ENCODE results near the gene SDHA.
"Not testable (repeated sequence)": the region's sequence is repeated elsewhere in the genome, so short reads cannot be mapped to it uniquely, and the experiment has no call there.

Gene SDHA

DNA sequence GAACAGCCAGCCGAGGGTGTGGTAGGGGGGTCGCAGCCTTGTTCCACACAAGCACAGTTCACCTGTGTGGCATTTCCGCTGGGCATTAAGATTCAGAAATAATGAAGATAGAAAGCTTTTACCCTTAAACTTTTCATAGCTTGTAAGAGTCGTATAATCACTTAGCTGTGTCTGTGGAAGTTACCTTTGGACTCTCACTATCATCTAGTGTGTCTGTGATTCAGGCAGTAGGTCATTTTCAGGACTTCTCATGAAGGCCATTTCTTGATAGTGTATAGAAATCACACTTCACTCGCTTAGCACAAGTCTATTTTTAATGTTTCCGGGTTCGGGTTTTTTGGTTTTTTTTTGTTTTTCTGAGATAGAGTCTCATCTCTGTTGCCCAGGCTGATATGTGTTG lies 37.0 kb downstream of the SDHA start:
- DNase-seq (ENCODE audit: low spot score): not testable (repeated sequence)

DNA sequence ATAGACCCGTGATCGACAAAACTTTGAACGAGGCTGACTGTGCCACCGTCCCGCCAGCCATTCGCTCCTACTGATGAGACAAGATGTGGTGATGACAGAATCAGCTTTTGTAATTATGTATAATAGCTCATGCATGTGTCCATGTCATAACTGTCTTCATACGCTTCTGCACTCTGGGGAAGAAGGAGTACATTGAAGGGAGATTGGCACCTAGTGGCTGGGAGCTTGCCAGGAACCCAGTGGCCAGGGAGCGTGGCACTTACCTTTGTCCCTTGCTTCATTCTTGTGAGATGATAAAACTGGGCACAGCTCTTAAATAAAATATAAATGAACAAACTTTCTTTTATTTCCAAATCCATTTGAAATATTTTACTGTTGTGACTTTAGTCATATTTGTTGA lies 38.2 kb downstream of the SDHA start:
- not testable (repeated sequence) for DNase-seq (ENCODE audit: low spot score)

DNA sequence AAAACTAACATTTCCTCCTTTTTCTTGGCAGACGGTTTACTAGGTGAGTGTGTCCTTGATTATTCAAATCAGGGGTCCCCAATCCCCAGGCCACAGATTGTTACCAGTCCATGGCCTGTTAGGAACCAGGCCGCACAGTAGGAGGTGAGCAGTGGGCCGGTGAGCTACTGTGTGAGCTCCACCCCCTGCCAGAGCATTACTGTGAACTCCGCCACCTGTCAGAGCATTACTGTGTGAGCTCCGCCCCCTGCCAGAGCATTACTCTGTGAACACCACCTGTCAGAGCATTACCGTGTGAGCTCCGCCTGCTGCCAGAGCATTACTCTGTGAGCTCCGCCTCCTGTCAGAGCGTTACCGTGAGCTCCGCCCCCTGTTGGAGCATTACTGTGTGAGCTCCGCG lies 39.0 kb downstream of the SDHA start:
- no peak for DNase-seq (ENCODE audit: low spot score)

DNA sequence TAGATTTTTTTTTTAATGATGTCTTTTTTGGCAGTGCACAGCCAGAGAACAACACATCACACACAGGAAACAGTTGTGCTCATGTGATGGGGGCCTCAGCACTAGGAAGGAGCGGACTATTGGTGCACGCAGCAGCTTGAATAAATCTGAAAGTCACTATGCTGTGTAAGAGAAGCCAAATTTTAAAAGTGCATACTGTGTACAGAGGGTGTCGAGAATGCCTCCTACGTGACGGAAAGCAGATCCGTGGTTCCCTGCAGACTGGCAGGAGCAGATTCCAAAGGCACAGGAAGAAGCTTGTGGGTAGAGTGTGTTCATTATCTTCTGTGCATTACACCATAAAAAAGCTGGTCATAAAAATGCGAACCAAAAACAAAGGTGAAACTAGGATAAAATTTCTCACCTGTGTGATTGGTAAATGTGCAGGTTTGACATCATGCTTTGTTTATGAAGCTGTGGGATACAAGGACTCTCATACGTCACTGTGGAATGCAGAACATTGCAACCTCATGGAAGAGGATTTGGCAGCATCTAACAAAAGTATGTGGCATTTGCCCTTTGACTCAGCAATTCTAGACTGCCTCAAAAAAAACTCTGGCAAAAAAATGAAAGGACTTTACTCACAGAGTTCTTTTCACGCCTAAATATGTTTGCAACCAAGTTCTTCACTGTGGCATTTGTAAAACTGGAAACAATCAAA lies 45.3 kb downstream of the SDHA start:
- DNase-seq (ENCODE audit: low spot score): not testable (repeated sequence)

DNA sequence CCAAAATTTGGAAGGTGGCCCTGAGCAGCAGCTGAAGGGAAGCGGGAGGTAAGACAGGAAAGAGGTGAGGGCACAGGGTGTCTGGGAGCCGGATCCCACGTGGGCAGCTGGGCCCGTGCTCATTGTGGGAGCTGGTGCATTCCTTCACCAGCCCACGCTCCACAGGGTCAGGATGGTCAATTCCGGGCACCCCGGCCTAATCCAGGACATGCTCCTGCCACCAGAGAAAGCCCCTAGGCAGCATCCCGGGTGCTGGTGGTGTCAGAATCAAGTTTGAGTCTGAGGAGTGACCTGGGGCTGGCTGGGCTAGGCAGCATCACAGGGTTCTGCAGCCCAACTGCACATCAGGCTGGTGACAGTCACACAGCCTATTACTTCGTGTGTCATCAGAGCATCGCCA lies 46.2 kb downstream of the SDHA start:
- no peak for DNase-seq (ENCODE audit: low spot score)

DNA sequence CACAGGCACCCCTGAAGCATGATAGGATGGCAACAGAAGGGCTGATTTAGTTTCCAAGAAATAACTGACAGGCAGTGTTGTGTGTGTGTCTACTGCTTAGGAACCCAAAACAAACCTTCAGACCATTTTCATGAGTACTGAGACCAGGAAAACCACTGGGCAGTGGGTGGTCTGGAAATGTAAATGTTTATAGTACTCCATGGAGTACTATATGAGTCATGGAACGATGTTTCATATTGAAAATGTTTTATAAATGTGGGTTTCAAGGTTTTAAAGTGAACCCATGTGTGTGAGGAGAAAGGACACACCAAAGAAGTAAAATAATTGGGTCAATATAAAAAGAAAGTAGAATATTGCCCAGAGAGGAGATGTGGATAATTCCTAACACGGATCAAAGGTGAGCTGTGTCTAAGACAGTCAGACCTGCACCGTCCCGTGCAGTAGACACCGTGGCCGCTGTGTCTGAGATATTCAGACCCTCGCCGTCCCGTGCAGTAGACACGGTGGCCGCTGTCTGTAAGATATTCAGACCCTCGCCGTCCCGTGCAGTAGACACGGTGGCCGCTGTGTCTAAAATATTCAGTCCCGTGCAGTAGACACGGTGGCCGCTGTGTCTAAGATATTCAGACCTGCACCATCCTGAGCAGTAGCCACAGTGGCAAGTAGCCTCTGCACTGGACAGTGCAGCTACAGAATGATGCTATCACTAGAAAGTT lies 48.3 kb downstream of the SDHA start:
- not testable (repeated sequence) for DNase-seq (ENCODE audit: low spot score)

DNA sequence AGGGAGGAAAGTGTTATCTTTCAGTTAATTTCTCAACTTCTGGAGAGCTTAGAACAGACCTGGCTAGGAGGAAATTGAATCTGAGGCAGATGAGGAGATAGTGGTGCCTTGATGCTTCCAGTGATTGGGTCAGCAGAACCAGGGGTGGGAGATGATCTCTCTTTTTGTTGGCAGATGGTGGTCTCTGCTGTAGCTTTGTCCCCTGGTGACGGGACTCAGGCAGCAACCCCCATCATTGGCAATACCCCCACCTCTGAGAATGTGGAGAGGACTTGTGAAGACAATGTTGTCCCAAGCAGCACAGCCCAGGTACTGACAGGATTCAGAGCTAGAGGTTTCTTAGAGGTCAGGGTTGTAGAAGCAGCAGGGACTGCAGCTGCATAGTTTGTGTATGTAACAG lies 49.6 kb downstream of the SDHA start:
- DNase-seq (ENCODE audit: low spot score): no peak

DNA sequence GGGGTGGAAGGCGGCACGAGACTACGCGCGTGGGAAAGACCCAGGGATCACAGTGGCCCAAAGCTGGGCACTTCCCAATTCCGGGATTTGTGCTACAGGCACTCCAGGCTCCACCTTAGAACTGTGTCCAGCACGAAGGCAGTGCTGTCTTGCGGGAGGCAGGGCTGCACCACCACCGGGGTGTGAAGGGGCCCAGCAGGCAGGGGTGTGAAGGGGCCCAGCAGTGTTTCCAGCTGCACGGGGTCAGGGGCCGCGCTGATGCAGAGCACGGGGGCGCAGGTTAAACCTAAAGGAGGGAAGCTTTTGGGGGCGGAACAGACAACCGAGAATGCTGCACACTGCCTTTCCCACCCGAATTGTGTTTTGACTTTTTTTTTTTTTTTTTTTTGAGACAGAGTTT lies 52.2 kb downstream of the SDHA start:
- DNase-seq (ENCODE audit: low spot score): no peak

DNA sequence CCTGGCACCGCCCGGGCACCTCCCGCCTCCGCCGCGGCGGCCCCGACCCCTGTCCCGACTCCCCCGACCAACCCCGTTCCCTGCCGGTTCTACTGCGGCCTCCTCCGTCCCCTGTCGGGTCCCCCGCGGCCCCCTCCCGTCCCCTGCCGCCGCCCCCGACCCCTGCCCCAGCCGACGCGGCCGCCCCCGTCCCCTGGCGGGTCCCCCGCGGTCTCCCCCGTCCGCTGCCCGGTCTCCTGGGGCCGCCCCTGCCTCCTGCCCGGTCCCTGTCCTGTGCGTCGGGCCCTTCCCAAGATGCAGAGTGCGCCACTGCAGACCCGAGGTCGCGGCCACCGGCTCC lies 53.7 kb downstream of the SDHA start:
- DNase-seq (ENCODE audit: low spot score): not testable (repeated sequence)

DNA sequence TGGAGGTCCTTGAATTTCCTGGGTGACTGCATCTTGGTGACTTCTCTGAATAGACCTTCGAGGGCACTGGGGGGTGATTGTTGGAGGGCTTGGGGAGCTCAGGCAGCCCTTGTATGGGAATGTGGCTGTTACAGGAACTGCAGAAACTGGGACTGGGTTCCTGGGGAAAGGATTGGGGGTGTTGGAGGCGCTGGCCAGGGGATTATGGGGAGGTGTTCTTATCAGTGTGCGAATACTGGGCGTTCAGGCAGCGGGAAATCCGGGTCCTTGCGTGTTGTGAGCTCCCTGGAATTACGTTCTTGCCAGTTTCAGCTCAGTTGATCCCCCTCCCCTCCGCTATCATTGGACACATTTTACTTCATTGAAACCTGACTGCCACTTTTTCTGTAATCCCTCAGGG lies 55.0 kb downstream of the SDHA start:
- not testable (repeated sequence) for DNase-seq (ENCODE audit: low spot score)

DNA sequence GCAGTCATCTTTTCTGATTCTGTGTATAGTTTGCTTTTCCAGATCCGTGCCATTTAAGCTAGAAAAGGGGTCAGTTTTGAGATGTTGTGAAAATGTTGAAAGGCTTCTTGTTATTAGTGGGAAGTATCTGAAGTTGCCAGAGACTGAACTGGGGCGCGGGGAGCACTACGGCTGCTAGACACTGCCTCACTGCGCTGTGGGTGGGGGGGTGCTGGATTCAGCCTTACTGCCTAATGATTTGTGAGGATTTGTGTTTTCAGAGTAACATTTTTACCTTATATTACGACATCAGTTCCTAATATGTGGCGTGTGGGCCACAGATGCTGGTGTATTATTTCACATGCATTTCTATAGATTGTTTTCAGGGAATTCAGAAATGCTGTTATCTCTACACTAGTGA lies 55.4 kb downstream of the SDHA start:
- not testable (repeated sequence) for DNase-seq (ENCODE audit: low spot score)

DNA sequence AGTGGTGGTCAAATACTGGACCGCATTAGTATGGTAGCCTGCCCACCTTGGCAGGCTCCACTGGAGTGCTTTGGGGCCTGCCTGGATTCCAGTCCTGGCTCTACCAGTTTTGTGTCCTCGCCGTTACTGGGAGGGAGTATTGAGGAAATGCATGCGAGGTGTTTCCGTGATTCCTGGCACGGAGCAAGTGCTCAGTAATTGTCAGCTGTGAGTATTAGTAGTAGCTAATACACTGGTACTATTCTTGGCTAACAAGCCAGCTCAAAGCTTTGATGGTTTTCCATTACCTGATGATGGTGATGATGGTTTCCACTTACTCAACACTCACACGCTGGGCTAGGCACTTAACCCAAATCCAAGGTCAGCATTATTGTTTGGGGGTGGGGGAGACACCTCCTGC lies 56.2 kb downstream of the SDHA start:
- not testable (repeated sequence) for DNase-seq (ENCODE audit: low spot score)

DNA sequence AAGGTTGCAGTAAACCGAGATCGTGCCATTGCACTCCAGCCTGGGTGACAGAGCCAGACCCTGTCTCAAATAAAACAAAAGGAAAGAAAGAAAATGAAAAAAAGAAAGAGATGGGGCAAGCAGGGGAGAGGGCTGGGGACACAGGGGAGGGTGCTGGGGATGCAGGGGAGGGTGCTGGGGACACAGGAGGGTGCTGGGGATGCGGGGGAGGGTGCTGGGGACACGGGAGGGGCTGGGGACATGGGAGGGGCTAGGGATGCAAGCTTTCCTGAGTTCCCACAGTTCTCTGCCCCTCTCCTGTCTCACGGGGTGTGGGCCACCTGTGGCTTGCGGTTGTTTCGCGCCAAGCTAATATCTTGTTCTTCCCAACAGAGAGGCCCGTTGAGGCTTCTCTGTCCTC lies 60.5 kb downstream of the SDHA start:
- DNase-seq (ENCODE audit: low spot score): no peak

DNA sequence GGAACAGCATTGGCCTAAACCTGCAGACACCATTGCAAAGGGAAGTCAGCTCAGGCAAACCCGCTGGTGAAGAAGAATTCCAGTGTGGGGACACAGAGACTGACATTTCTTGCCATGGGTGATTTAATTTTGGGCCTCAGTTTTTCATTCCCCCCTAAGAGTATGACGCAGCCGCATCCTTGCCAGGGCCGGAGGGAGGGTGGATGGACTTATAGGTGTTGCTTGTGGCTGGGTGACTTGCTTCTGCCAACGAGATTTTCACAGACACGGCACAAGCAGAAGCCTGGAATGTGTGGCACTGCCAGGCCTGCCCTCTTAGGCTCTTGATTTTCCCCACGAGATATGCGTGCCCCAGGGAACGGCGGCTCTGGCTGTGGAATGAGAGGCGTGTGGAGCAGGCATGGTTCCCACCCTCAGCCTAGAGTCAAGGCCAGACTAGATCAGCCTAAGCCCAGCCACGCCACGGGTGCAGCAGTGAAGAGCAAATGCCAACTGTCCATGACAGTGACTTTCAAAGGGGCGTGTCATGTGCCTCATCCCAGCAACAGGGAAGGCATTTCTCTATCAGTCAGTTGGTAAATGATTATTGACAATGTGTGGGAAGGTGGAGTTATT lies 61.0 kb downstream of the SDHA start:
- DNase-seq (ENCODE audit: low spot score): not testable (repeated sequence)

DNA sequence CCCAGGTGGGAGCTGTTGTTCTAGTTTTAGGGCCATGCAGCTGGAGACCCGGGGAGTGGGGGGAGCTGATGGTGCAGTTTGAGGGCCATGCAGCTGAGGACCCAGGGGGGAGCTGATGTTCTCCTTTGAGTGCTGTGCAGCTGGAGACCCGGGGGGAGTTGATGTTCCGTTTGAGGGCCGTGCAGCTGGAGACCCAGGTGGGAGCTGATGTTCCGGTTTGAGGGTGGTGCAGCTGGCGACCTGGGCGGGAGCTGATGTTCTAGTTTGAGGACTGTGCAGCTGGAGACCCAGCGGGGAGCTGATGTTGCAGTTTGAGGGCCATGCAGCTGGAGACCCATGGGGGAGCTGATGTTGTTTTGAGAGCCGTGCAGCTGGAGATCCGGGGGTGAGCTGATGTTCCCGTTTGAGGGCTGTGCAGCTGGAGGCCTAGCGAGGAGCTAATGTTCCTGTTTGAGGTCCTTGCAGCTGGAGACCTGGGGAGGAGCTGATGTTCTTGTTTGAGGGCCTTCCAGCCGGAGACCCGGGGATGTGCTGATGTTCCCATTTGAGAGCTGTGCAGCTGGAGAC lies 68.0 kb downstream of the SDHA start:
- no peak for DNase-seq (ENCODE audit: low spot score)

DNA sequence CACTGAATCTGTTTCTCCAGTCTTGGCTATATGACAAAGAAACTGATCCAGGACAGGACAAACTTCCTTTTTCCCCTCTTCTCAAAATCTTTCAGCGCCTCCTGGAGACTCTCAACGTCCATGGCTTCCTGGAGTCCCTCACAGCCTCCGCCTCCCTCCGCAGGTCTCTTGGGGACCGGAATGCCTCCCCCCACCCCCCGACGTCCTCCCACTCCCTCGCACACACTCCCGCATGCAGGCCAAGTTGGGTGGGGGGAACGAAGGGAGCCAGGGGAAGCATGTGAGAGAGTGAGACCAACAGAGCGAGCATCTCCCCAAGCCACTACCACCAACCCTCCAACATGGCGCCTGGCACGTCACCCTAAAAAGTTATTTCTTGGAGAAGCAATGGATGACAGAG lies 72.1 kb downstream of the SDHA start:
- DNase-seq (ENCODE audit: low spot score): not testable (repeated sequence)

DNA sequence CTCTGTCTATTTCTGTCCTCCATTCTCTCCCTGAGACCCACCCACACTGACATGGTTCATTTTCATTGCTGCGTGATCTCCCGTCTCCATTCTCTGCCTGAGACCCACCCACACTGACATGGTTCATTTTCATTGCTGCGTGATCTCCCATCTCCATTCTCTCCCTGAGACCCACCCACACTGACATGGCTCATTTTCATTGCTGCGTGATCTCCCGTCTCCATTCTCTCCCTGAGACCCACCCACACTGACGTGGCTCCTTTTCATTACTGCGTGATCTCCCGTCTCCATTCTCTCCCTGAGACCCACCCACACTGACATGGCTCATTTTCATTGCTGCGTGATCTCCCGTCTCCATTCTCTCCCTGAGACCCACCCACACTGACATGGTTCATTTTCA lies 73.2 kb downstream of the SDHA start:
- DNase-seq (ENCODE audit: low spot score): not testable (repeated sequence)

DNA sequence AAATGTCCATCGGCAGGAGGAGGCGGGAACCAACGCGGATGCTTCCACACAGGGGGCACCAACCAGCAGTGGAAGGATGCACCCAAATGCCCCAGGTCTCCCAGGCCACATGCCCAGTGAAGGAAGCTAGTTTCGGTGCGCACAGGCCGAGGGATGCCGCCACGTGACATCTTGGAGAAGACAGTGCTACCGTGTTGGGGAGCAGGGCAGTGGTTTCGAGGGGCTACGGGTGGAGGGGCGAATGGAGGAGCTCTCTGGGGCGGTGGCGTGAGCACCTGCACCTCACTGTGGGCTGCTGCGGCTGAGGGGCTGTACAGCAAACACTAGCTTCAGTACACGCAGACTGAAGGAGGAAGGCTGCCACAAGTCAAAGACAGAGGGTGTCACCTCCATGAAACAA lies 76.7 kb downstream of the SDHA start:
- DNase-seq (ENCODE audit: low spot score): not testable (repeated sequence)

DNA sequence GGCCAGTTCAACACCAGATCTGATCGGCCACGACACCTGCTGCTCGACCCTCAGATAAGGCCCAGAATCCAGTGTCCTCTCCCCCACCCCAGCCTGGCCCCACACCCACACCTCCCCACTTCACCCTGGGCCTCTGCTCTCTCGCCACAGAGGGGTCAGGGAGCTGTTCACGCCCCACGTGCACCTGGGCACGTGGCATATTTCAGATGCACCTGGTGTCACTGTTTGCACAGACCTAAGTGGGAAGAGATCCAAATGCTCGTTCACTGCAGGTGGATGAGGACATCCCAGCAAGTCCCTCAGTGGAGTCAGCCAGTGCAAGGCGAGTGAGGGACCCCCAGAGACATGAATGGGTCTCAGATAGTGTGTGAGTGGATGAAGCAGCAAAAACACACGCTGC lies 78.1 kb downstream of the SDHA start:
- not testable (repeated sequence) for DNase-seq (ENCODE audit: low spot score)

DNA sequence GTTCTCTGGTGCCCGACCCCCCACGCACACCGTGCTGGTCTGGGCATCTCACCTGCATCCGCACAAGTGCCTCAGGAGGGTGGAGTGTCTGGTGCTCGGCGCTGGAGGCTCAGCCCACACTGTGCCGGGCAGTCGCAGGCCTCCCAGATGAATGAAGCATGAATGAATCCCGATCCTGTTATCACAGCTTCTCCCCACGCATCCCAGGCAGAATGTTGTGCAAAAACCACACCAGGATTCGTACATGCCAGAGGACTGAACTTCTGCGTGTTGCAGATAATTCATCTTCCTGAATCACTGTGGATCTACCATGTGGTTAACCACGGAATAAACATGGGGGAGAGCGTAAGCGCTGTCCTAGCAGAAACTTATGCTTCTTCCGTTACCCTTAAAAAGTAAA lies 78.8 kb downstream of the SDHA start:
- DNase-seq (ENCODE audit: low spot score): not testable (repeated sequence)

DNA sequence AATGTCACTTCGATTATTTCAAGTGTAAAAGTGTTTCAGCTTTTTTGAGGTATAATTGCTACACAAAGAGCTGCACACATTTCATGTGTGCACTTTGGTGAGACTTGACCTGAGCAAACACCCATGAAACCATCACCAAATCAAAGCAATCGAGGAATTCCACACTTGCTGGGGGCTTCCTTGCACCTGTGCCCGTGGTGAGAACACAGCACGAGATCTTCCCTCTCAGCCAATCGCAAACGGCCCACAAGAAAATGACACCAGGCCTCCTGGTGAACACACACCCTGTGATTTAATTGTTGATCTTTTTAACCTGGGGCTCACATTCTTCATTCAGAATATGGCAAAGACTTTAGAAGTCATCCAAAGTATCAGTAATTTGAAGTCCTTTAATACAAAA lies 79.3 kb downstream of the SDHA start:
- DNase-seq (ENCODE audit: low spot score): not testable (repeated sequence)

DNA sequence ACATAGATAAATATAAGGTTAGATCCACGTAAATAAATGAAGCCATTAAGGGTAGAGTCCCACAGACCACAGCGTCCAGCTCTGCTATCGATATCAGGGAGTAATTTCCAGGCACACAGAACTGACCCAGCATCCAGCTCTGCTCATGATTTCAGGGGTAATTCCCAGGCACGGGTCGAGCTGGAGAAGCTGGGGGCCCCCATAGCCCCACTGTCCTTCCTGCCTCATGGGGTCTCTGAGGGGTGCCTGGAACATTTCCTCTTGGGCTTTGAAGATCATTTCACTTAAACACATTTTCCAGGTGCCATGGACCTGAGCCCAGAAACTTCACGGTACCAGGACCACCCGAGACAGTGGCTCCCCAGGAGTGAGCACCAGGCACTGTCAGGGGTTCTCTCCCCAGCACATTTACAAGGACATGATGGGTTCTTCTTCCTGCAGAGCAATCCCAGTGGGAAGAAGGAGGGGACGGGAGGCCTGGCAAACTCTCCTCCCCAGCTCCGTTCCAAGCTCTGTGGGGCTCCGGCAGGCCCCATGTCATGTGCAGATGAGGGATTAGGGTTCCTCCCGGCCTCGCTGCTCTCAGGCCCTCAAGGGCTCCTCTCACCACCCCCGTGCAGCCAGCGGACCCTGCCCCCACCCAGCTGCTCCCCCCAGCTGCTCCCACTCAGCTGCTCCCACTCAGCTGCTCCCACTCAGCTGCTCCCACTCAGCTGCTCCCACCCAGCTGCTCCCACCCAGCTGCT lies 80.0 kb downstream of the SDHA start:
- not testable (repeated sequence) for DNase-seq (ENCODE audit: low spot score)

All from SK-N-DZ (cell line).